ENCODE results near the gene CMSS1.

Gene CMSS1

DNA sequence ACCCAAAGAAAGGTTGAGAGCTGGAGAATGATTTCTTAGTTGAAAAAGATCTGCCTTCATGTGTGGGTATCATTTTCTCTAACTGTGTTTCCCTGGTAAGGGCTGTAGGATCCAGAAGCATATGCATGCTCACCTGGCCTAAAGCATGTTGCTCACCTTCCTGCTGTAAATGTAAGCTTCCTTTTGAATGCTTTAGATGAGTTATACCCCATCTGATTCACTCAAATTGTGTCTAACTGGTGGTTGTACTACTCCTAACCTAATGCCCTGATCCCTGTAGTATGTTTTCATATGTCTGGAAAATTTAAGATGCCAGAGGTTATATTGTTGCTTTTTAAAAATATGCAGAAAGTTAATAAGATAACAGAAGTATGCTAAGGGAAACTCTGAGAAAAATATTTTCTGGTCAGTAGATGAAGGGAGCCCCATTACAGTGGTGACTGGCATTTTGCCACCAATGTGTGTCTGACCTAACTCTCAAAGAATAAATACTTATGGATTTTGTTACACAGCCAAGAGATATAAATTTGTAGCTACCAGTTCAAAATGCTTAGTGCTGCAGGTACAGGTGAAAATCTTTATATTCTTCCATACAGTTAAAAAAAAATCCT is 289.0 kb downstream of the CMSS1 start:
- no peak for DNase-seq (ENCODE audit: low read depth)

DNA sequence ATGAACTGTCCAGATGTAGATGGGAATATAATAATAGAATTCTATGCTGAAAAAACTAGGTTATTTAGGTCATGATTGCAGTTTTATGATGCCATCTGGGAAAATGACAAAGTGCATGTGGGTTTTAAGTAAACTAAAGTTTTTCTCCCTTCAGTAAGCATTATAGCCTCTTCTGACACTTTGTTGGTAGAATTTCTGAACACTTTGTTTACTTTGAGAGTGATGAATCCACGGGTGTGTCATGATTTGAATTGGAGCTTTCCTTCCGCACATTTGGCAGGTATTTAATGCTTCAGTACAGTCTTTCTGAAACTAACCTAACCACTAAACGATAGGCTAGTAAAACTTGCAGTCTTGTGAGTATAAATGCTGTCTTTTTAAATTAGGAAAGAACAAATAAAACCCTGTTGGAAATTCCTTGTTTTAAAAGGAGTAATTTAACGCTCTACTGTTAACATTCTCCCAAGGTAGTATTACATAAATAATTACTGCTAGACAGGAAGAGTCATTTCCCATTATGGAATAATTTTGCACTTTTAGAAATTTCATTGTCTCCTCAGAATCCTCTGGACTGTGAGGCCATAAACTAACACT is 289.7 kb downstream of the CMSS1 start:
- no peak for DNase-seq (ENCODE audit: low read depth)

DNA sequence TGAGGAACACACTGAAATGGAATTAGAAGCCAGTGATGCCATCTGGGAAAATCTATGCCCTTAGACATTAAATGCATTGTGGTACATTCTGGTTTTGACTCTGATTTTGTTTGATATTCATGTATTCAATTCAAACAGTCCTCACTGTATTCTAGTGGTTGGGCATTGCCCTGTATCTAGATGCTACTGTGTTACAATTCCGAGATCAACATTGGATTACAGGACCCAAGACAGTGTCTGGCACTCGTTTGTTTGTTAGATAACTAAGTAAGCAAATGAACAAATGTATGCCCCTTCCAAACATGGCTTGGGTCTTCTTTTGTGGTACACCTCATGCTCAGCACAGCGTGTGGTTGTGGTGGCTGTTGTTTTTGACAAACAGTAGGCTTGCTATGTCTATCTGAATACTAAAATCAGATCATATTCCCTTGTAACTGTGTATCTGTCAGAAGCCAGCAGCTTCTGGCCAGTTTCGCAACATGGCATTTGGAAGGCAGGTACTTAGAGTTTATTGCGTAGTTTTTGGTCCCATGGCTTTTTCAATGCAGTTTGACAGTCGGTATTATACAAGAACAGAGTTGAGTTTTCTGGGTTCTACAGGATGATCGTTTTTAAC is 290.9 kb downstream of the CMSS1 start:
- no peak for DNase-seq (ENCODE audit: low read depth)

DNA sequence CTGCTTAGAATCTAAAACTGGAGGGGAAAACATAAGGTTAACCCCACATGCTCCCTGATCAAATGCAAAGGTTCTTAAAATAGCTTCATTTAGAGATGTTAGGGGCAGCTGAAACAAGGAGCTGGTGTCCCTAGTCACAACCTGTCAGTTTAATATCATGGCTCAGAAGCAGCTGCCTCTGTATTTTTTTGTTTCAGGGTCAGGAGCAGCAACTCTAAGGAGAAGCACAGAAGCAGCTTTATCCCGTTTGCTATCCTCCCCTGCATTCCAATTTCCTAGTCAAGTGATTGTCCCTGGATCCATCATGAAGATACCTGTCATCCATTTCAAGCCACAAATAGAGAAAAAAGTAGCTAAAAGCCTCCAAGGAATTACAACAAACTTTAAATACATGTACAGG is 292.5 kb downstream of the CMSS1 start:
- DNase-seq (ENCODE audit: low read depth), result no peak

DNA sequence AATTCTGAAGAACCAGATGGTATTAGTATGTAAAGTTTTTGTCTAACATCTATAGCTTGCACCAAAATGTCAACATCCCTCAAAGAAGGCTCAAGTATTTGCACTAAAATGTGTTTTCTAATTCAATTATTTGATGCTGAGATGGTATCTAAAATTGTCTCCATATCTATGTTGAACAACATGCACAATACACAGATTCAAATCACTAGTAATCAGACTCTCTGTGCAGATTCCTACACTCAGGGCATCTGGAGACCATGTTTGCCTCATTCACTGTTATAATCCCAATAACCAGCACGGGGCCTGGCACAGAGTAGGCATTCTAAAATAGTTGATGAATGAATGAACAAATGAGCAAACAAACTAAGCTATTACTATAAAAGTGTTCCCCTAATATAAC is 294.1 kb downstream of the CMSS1 start:
- DNase-seq (ENCODE audit: low read depth), result no peak

GRCh38 chr3:100113723-100114412 is 296.2 kb downstream of the CMSS1 start:
- no peak for DNase-seq (ENCODE audit: low read depth)

DNA sequence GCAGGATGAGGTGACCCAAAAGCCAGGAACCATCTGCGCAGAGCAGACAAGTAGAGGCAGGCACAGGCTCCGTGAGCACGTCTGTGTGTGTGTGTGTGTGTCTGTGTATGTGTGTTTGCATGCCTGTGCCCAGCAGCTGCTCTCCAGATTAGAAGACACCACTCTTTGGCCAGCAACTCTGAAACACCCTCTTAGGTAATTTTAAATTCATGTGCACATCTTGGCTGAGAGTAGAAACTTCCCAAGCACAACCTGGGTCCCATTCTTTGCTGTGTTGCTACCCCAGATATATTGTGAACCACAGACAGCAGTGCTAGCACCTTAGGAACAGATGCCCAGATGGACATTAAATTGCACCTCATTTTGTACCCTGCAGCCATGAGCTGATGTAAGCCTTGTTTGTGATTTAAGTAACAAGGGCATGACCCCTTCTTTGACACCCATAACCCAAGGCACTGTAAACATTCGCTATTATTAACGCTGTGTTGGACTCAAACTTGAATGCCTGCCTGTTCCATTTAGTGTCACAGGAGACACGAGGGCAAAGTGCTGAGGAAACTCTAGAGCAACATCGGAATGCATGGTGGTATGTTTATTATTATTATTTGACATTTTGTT is 296.9 kb downstream of the CMSS1 start, which contains the start of gene FILIP1L:
FILIP1L (minus strand) TSS at position 89 of the 618 bp plus-strand sequence.
- no peak for DNase-seq (ENCODE audit: low read depth)

- no peak for DNase-seq (ENCODE audit: low read depth)
Measured at GRCh38 chr3:100117093-100117492, 299.4 kb downstream of the CMSS1 start.

GRCh38 chr3:100120012-100120411 is 302.4 kb downstream of the CMSS1 start:
- no peak for DNase-seq (ENCODE audit: low read depth)

DNA sequence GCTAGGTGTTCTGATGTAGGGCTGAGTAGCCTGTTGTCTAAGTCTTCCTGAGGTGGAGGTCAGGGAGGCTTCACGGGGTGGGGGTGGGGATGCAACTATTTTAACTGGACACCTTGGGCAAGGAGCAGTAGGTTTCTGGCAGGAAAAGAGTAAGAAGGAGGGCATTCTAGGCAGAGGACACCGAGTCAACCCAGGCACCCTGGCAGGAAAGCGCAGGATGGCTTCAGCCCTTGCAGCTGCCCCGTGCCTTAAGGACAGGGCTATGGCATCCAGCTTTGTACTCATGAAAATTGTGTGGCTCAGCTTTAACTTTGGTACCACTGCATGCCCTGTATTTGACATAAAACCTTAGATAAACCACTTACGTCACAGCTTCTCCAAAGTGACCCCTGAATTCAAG is 303.0 kb downstream of the CMSS1 start:
- no peak for DNase-seq (ENCODE audit: low read depth)

DNA sequence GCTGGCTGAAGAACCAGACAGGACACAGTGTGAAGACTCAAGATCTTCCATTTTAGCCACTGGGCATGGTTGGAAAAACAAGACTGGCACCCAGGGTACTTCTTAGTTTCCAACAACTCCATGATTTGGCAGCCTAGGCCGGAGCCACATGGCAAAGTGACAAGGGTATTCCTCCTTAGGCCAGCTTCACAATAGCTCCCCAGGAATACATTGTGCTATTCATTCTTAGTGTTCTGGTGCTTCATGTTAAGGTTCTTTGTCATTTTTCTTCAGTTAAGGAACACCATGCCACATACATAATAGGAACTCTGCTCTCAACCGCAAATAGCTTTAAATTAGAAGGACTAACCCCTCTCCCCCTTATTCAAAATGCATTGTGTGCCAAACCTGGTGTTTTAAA is 304.7 kb downstream of the CMSS1 start:
- DNase-seq (ENCODE audit: low read depth), result no peak

DNA sequence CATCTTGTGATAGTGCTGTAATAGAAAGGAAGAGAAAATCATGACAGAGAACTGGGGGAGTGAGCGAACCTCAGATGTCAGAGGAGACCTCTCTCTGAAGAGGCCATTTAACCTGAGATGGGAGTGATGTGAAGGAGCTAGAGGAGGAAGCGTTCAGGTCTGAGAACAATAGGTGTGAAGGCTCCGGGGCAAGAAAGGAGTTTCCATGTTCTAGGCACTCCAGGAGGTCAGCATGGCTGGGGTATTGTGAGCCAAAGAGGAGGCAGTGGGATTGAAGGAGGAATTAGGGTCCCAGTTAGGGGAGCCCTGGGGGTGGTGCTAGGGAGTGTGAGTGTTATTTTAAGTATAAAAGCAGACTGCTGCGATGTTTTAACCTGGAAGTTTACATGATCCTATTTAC is 305.4 kb downstream of the CMSS1 start:
- no peak for DNase-seq (ENCODE audit: low read depth)

GRCh38 chr3:100124201-100124761 is 306.6 kb downstream of the CMSS1 start:
- DNase-seq (ENCODE audit: low read depth), result no peak

- no peak for DNase-seq (ENCODE audit: low read depth)
Measured at GRCh38 chr3:100125161-100125938, 307.7 kb downstream of the CMSS1 start.

DNA sequence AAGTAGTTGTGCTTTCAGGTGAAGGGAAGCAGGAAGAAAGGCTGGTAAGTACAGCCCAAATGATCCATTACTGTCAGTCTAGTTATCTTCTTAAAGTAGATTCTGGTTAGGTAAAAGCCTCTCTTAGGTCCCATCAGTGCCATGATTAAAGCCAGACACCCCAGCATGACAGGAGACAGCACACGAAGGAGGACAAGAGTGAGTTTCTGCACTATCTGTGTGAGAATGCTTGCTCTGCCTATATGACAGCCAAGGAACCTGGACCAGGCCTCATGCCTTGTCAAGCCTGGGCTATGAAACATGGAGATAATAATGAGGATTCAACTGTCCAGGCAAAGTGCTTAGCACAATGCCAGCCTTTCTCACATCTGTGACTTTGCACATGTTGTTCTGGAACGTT is 310.1 kb downstream of the CMSS1 start:
- no peak for DNase-seq (ENCODE audit: low read depth)

- no peak for DNase-seq (ENCODE audit: low read depth)
Measured at GRCh38 chr3:100128565-100128964, 310.9 kb downstream of the CMSS1 start.

DNA sequence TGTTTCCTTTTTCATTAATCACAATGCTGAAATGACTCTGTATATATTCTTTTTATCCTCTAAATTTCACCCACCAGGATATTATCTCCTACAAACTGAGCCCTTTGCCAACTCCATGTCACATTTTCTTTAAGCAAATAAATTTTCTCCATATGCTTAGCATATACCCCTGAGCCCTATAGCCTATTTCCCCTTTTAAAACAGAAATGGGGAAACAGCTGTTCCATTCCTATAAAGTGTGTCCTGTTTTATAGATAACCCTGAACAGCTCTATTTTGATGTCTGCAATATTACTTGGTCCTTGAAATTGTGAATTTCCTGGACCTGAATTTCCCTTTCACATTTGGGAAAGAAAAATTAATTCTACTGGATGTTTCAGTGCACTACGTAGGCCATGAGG is 312.3 kb downstream of the CMSS1 start:
- no peak for DNase-seq (ENCODE audit: low read depth)

DNA sequence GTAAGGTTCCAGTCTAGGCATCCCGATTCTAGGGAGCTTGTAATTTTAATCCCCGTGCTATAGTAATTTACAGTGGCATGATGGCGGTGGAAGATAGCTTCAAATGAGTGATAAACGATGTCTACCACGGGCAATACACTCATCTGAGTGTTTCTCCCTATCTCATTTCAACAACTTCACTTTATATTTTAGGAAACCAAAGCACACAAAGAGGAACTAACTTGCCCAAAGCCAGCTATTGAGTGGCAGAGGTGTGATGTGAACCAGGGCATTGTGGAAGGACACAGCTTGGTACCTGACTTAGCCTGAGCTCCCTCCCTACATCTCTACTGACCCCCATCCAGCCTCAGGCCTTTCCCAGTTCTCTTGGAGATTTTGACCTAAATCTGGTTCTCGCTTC is 313.6 kb downstream of the CMSS1 start:
- DNase-seq (ENCODE audit: low read depth), result no peak

DNA sequence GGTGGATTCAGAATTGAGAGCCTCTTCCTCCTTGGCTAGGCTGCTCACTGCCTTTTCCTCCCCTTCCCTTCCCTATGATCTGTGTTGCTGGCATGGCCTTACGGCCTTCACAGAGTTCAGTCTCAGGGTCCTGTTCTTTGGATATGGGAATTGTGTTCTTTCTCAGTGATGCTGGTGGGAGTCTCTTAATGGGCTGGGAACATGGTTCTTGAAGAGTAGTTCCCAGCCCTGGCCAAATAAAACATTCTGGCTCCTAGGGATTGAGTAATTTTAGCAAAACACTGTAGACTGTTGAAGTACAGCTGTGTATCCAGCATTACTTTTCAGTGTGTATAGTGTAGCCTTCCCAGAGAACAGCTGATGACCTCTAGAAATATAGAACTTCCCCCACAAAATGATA is 319.3 kb downstream of the CMSS1 start:
- no peak for DNase-seq (ENCODE audit: low read depth)

- DNase-seq (ENCODE audit: low read depth), result no peak
Measured at GRCh38 chr3:100140976-100141375, 323.3 kb downstream of the CMSS1 start.

GRCh38 chr3:100141586-100141985 is 323.9 kb downstream of the CMSS1 start:
- DNase-seq (ENCODE audit: low read depth), result no peak
